ENCODE data around the gene NANOS2. TPM values are rescaled to one million over a fixed set of nuclear protein-coding genes. Genes with fewer than 3 reads are reported as not detected.

NANOS2 gene
- total and polyA plus RNA-seq, 9 of the 15 experiments (the other 6 are each of a cell fraction or from before 2014, with no cell fraction given): not detected

DNA sequence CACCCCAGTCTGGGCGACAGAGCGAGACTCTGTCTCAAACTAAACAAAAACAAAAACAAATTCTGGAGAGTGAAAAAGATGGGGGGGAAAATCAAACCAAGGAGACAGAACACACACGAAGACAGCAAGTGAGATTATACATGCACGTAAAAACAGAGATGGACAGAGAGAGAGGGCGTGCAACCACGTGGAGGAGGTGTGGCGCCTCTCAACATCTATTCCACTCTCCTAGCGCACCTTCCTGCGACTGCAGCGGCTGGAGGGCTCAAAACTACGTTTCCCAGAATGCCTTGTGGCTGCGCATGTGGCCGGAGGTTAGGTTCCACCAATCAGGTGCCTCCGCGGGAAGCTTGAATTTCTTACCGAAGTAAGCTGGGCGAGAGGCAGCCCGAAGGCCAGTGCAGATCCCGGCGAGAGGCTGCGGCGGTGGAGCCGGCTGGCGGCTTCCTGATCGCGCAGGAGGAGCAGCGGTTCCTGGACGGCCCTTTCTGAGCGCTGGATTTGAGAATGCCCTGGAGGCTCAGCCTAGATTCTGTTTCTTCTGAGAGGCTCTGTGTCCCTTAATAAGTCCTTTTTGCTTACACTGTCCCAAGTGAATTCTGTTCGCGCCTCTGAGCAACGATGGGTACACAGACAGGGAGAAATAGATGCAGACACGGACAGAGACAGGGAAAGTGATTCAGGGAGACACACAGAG is 13.1 kb upstream of the NANOS2 start (continued):
- TF ChIP-seq, protein P1, sequence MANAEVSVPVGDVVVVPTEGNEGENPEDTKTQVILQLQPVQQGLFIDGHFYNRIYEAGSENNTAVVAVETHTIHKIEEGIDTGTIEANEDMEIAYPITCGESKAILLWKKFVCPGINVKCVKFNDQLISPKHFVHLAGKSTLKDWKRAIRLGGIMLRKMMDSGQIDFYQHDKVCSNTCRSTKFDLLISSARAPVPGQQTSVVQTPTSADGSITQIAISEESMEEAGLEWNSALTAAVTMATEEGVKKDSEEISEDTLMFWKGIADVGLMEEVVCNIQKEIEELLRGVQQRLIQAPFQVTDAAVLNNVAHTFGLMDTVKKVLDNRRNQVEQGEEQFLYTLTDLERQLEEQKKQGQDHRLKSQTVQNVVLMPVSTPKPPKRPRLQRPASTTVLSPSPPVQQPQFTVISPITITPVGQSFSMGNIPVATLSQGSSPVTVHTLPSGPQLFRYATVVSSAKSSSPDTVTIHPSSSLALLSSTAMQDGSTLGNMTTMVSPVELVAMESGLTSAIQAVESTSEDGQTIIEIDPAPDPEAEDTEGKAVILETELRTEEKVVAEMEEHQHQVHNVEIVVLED (CRISPR knock-in tag; IDR thresholded peaks at IDR 0.05): peak; percentile 57
- no peak for TF ChIP-seq DMBX1 (CRISPR knock-in tag; IDR thresholded peaks at IDR 0.05; ENCODE audit: borderline replicate concordance)
- TF ChIP-seq NCOA4 (IDR thresholded peaks at IDR 0.05; ENCODE audit: partially characterized antibody): no peak
- TF ChIP-seq, protein P2, sequence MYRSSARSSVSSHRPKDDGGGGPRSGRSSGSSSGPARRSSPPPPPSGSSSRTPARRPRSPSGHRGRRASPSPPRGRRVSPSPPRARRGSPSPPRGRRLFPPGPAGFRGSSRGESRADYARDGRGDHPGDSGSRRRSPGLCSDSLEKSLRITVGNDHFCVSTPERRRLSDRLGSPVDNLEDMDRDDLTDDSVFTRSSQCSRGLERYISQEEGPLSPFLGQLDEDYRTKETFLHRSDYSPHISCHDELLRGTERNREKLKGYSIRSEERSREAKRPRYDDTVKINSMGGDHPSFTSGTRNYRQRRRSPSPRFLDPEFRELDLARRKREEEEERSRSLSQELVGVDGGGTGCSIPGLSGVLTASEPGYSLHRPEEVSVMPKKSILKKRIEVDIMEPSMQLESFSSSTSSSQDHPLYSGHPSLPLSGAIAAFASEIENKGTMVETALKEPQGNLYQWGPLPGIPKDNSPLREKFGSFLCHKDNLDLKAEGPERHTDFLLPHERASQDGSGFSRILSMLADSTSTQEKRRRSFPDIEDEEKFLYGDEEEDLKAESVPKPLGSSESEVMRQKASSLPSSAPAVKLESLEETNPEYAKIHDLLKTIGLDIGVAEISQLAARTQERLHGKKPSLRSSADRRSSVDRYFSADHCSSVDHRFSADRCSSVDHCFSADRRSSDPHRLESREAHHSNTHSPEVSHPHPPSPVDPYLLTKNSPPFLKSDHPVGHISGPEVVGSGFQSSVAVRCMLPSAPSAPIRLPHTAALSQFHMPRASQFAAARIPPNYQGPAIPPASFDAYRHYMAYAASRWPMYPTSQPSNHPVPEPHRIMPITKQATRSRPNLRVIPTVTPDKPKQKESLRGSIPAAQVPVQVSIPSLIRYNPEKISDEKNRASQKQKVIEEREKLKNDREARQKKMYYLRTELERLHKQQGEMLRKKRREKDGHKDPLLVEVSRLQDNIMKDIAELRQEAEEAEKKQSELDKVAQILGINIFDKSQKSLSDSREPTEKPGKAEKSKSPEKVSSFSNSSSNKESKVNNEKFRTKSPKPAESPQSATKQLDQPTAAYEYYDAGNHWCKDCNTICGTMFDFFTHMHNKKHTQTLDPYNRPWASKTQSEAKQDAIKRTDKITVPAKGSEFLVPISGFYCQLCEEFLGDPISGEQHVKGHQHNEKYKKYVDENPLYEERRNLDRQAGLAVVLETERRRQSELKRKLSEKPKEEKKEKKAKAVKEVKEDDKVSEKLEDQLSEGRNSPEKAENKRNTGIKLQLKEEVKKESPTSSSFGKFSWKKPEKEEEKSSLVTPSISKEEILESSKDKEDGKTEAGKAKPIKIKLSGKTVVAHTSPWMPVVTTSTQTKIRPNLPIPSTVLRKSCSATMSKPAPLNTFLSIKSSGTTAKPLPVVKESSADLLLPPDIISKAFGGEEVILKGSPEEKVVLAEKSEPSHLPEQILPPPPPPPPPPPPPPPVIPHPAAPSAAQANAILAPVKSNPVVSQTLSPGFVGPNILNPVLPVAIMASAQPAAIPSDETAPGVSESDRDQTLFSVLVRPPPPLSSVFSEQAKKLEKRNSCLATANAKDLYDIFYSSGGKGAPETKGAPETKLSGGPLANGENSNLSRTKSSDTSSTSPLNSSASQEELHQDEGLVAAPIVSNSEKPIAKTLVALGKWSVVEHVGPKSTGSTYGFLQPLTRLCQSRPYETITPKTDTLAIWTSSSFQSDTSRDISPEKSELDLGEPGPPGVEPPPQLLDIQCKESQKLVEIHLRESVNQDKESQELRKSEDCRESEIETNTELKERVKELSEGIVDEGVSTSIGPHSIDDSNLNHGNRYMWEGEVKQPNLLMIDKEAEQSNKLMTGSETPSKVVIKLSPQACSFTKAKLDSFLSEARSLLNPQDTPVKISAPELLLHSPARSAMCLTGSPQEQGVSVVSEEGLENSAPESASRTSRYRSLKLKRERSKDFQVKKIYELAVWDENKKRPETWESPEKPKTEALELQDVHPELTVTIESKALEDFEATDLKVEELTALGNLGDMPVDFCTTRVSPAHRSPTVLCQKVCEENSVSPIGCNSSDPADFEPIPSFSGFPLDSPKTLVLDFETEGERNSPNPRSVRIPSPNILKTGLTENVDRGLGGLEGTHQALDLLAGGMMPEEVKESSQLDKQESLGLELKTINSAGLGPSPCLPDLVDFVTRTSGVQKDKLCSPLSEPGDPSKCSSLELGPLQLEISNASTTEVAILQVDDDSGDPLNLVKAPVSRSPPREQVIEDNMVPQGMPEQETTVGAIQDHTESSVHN (IDR thresholded peaks at IDR 0.05; ENCODE audit: borderline replicate concordance in 1 of 2, low read depth in 1 of 2): no peak
- TF ChIP-seq RAD21 (CRISPR knock-in tag; conservative IDR thresholded peaks at IDR 0.05 in 1 of 2, IDR thresholded peaks at IDR 0.05 in 1 of 2): peak in 1 of 2 experiments; percentile 28; a peak in 2 of 4 replicates
- TF ChIP-seq, protein P3, sequence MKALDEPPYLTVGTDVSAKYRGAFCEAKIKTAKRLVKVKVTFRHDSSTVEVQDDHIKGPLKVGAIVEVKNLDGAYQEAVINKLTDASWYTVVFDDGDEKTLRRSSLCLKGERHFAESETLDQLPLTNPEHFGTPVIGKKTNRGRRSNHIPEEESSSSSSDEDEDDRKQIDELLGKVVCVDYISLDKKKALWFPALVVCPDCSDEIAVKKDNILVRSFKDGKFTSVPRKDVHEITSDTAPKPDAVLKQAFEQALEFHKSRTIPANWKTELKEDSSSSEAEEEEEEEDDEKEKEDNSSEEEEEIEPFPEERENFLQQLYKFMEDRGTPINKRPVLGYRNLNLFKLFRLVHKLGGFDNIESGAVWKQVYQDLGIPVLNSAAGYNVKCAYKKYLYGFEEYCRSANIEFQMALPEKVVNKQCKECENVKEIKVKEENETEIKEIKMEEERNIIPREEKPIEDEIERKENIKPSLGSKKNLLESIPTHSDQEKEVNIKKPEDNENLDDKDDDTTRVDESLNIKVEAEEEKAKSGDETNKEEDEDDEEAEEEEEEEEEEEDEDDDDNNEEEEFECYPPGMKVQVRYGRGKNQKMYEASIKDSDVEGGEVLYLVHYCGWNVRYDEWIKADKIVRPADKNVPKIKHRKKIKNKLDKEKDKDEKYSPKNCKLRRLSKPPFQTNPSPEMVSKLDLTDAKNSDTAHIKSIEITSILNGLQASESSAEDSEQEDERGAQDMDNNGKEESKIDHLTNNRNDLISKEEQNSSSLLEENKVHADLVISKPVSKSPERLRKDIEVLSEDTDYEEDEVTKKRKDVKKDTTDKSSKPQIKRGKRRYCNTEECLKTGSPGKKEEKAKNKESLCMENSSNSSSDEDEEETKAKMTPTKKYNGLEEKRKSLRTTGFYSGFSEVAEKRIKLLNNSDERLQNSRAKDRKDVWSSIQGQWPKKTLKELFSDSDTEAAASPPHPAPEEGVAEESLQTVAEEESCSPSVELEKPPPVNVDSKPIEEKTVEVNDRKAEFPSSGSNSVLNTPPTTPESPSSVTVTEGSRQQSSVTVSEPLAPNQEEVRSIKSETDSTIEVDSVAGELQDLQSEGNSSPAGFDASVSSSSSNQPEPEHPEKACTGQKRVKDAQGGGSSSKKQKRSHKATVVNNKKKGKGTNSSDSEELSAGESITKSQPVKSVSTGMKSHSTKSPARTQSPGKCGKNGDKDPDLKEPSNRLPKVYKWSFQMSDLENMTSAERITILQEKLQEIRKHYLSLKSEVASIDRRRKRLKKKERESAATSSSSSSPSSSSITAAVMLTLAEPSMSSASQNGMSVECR (CRISPR knock-in tag; IDR thresholded peaks at IDR 0.05): peak; percentile 88
- TF ChIP-seq, protein P4, sequence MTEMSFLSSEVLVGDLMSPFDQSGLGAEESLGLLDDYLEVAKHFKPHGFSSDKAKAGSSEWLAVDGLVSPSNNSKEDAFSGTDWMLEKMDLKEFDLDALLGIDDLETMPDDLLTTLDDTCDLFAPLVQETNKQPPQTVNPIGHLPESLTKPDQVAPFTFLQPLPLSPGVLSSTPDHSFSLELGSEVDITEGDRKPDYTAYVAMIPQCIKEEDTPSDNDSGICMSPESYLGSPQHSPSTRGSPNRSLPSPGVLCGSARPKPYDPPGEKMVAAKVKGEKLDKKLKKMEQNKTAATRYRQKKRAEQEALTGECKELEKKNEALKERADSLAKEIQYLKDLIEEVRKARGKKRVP (CRISPR knock-in tag; IDR thresholded peaks at IDR 0.05): no peak
- TF ChIP-seq, protein P5, sequence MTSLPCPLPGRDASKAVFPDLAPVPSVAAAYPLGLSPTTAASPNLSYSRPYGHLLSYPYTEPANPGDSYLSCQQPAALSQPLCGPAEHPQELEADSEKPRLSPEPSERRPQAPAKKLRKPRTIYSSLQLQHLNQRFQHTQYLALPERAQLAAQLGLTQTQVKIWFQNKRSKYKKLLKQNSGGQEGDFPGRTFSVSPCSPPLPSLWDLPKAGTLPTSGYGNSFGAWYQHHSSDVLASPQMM (CRISPR knock-in tag; IDR thresholded peaks at IDR 0.05): no peak
- TF ChIP-seq SIN3B (IDR thresholded peaks at IDR 0.05; ENCODE audit: low read depth): peak; percentile 63
- no peak for TF ChIP-seq SMAD3 (CRISPR knock-in tag; conservative IDR thresholded peaks at IDR 0.05)

Measured in K562 (cell line).